Hepatocyte (in vitro differentiated cells): Measurements from ENCODE around the gene NHERF2.

Source experiments
- EZH2 ChIP-seq: fragments of 200-600 bp; sonication (generic); IDR thresholded peaks from 2 replicates; pipeline ENCODE4 v1.6.1; 2016; ENCODE audit warnings: antibody characterized with exemption, mild to moderate bottlenecking, borderline replicate concordance
- EZH2phosphoT487 ChIP-seq: fragments of 200-600 bp; sonication (generic); IDR thresholded peaks from one replicate; pipeline ENCODE4 v1.6.1; 2018; ENCODE audit warnings: antibody characterized with exemption, mild to moderate bottlenecking, low read depth, moderate library complexity; ENCODE audit not compliant: unreplicated experiment, severe bottlenecking
- TF ChIP-seq, protein P1 (sequence below): fragments of 200-600 bp; sonication (generic); IDR thresholded peaks from 2 replicates; pipeline ENCODE4 v1.5.1; 2016; ENCODE audit warnings: antibody characterized with exemption, mild to moderate bottlenecking; ENCODE audit not compliant: poor library complexity

DNA sequence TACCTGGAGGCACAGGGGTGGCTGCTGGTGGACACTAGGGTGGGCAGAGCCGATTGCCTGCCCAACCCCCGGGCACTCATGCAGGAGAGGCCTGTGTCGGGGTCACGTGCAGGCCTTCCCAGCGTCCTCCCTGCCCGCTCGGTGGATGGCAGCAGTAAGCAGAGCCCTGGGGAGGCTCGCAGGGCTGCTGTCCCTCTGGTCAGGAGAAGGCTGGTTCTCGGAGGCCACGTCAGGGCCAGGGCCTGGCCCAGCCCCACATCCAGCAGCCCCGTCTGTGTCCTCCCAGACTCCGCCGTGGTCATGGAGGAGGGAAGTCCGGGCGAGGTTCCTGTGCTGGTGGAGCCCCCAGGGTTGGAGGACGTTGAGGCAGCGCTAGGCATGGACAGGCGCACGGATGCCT lies 56.7 kb downstream of the NHERF2 start:
- TF ChIP-seq, protein P1, sequence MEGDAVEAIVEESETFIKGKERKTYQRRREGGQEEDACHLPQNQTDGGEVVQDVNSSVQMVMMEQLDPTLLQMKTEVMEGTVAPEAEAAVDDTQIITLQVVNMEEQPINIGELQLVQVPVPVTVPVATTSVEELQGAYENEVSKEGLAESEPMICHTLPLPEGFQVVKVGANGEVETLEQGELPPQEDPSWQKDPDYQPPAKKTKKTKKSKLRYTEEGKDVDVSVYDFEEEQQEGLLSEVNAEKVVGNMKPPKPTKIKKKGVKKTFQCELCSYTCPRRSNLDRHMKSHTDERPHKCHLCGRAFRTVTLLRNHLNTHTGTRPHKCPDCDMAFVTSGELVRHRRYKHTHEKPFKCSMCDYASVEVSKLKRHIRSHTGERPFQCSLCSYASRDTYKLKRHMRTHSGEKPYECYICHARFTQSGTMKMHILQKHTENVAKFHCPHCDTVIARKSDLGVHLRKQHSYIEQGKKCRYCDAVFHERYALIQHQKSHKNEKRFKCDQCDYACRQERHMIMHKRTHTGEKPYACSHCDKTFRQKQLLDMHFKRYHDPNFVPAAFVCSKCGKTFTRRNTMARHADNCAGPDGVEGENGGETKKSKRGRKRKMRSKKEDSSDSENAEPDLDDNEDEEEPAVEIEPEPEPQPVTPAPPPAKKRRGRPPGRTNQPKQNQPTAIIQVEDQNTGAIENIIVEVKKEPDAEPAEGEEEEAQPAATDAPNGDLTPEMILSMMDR: no peak
- TF ChIP-seq EZH2 (no peak), EZH2phosphoT487 (no peak)
